ENCODE data around the gene PHB1.

Gene PHB1

DNA sequence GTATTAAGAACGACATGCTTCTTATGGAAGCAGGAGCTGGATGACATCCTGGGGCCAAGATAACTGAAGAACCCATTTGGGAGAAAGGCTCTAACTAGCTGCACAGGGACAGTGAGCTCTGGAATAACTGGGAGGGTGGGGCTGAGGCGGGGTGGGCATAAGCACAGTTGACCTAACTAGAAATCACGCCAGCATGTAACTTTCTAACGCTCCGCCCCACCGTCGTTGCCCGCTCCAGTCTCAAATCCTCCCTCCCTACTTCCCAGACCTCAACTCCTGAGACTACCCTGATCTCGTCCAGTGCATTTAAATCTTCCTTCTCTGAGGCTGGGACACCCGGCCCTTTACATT lies 436 bp downstream of the PHB1 start:
- H3K27ac ChIP-seq = peak overlapping the region; percentile 65

GRCh38 chr17:49409066-49409465 lies 5.6 kb downstream of the PHB1 start:
- no peak for TF ChIP-seq CTCF (conservative IDR thresholded peaks at IDR 0.05)
- no peak for TF ChIP-seq ZFX (IDR thresholded peaks at IDR 0.05)
- H3K27ac ChIP-seq = peak overlapping the region; percentile 12; the same call in 1 of the 2 replicates

More for the DNA sequence above, 436 bp downstream of the PHB1 start:
- no peak for TF ChIP-seq CTCF (conservative IDR thresholded peaks at IDR 0.05)

GRCh38 chr17:49407981-49408501 lies 6.6 kb downstream of the PHB1 start:
- TF ChIP-seq ZFX (IDR thresholded peaks at IDR 0.05) (no peak), CTCF (conservative IDR thresholded peaks at IDR 0.05) (peak; percentile 87)
- H3K27ac ChIP-seq = peak overlapping the region; percentile 12; the same call in 1 of the 2 replicates

GRCh38 chr17:49407086-49407485 lies 7.6 kb downstream of the PHB1 start:
- H3K27ac ChIP-seq = no peak overlapping the region
- TF ChIP-seq CTCF (conservative IDR thresholded peaks at IDR 0.05) (no peak), ZFX (IDR thresholded peaks at IDR 0.05) (no peak)

- H3K27ac ChIP-seq = no peak overlapping the region
- TF ChIP-seq CTCF (conservative IDR thresholded peaks at IDR 0.05) = no peak
- TF ChIP-seq ZFX (IDR thresholded peaks at IDR 0.05) = no peak
Observed at GRCh38 chr17:49406421-49407061, 8.1 kb downstream of the PHB1 start.

DNA sequence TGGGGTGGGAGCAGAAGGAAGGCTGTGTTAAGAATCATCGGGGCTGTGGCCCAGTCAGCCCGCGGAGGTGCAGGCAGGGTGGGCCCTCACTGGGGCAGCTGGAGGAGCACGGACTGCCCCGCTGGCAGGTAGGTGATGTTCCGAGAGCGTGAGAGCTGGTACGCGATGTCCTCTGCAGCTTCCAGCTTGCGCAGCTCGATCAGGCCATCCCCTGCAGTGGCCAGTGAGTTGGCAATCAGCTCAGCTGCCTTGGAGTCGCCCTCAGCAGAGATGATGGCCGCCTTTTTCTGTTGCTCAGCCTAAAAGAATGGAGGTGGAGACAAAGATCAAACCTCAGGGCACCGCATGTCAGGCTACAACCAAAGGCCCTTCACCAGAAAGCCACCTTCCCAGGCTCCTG lies 9.8 kb downstream of the PHB1 start:
- no peak for TF ChIP-seq CTCF (conservative IDR thresholded peaks at IDR 0.05)
- no peak for TF ChIP-seq ZFX (IDR thresholded peaks at IDR 0.05)
- H3K27ac ChIP-seq = no peak overlapping the region

GRCh38 chr17:49404361-49404760 lies 10.3 kb downstream of the PHB1 start:
- no peak for TF ChIP-seq ZFX (IDR thresholded peaks at IDR 0.05)
- TF ChIP-seq CTCF (conservative IDR thresholded peaks at IDR 0.05) = no peak

More at GRCh38 chr17:49404361-49404760, 10.3 kb downstream of the PHB1 start:
- H3K27ac ChIP-seq = no peak overlapping the region

Measured in C4-2B (cell line).